Activated CD4-positive, alpha-beta T cell treated with anti-CD3 and anti-CD28 coated beads, Interleukin-2, amount 50 U/mL, for 24 hours (primary cell): ENCODE measurements around the gene DNASE1L2.

Experiments
- DNase-seq, 2 donors: peaks; one replicate each; pipeline ENCODE4 v3.0.0-alpha.2; 2020; ENCODE audit warnings: low read depth in 1 of 2, low spot score in 1 of 2

Gene DNASE1L2

DNA sequence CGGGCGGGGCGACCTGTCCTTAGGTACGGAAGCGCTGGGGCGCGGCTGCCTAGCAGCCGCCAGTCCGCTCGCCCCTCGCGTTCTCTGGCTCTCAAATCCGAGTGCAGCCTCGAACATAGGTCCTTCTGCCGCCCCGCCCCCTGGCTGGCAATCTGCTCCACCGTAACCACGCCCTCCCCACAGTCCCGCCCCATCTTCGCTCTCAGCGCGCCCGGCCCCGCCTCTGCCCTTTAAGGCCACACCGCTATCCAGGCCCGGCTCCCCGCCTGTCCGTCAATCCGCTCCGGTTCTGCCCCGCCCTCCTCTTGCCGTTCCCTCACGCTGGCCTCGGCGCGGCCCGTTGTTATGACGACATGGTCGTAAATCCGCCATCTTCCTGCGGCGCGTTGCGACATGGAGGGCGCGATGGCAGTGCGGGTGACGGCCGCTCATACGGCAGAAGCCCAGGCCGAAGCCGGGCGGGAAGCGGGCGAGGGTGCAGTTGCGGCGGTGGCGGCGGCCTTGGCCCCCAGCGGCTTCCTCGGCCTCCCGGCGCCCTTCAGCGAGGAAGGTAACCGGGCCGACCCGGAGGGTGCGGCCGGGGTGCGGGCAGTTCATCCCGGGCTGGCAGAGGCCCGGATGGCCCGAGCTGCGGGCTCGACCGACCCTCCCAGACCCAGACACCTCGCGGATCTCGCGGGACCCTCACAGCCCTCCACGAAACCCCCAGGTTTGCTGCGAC is 12.9 kb upstream of the DNASE1L2 start, which contains the start of gene E4F1:
E4F1 (plus strand) TSS at position 371 of the 721 bp plus-strand sequence; CDS start at position 394, 23 bp downstream.
- peak; percentile 99 for DNase-seq

DNA sequence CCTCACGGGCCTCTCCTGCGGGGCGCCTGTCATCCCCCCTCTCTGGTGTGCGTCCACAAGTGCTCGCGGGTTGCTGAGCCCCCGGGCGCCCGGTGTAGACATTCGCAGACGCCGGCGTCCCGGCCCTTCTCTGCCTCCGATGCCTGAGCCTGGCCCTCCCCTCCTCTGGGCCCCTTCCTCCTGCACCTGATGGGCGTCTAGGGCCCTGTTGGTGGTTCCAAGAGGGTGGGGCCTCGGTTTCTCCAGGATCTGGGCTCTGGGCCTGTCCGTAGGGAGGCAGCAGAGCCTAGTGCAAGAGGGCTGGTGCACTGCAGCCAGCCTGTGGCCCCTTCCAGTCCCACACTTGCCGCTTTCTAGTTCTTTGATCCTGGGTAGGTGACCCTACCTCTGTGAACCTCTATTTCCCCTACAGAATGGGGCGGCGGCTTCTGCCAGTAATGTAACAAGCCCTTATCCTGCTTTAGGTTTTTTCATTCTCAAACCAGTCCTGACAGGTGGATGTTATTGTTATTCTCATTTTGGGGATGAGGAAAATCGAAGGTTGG is 12.2 kb upstream of the DNASE1L2 start:
- no peak for DNase-seq

DNA sequence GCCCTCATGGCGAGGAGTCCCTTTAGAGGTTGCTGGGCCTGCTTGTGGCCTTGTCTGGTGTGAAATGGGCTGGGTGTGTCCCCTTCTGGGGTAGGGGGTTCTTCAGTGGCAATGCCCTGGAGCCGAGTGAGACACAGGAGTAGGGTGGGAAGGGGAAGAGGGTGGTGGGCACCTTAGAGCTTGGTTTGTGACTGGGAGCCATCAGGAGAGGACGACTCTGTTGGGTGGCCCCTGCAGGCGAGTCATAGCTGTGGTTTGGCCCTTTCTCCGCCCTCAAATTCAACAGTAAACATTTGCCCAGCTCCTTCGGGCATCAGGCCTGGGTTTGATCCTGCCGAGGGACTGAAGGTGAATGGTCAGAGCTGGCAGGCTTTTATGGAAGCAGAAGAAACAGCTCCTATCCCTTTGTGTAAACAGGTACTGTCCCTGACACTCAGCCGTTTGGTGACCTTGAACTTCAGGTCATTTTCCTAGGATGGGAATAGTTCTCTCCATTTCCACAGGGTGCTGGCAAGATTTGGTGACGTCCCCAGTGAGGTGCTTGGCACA is 9.9 kb upstream of the DNASE1L2 start:
- DNase-seq, result no peak

DNA sequence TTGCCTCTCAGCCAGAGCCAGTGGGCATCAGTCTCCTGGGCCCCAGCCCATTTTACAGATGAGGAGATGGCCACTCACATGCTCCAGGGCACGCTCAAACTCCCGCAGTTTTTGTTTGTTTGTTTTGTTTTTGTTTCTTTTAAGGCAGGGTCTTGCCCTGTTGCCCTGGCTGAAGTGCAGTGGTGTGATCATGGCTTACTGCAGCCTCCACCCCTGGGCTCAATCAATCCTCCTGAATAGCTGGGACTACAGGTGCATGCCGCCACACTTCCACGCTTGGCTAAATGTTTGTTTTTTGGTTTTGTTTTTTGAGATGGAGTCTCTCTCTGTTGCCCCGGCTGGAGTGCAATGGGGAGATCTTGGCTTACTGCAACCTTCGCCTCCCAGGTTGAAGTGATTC is 9.3 kb upstream of the DNASE1L2 start:
- DNase-seq, result no peak

DNA sequence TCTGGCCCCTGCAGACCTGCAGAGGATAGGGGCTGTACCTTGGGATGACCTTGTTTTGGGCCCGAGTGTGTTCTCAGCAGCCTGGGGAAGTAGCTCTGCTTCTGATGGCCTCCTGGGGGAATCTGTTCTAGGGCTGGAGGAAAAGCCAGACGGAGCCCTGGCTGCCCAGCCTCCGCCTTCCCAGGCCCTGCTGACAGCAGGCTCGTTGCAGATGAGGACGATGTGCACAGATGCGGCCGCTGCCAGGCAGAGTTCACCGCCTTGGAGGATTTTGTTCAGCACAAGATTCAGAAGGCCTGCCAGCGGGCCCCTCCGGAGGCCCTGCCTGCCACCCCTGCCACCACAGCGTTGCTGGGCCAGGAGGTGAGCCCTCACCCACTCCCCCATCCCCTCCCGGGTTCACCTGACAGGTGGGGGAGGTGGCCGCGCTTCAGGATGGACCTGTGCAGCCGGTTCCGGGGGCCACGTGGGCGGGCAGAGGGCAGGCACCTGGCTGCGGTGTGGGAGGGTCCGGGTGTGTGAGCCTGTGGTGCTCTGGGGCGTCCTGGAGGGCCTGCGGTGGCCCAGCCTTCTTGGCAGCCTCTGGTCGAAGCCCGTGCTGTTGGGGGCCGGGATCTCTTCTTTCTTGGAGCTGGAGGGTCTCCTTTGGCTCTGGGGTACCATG is 8.0 kb upstream of the DNASE1L2 start:
- DNase-seq, result no peak

DNA sequence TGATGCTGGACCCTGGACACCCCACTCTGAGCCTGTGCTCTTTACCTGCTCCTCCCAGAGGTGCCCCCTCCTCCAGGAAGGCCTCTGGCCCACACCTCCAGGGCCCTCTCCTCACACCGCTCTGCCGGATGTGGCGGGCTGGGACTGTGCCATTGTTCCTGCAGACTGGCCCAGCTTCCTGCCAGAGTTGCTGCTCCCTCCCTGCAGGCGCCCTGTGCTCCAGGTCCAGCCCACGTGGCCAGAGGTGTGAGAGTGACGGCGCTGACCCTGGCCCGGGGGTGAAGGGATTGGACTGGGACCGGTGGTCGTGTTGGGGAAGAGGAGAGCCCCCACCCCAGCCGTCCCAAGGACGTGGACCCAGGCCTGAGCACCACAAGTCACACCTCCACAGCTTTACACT is 7.2 kb upstream of the DNASE1L2 start:
- no peak for DNase-seq

DNA sequence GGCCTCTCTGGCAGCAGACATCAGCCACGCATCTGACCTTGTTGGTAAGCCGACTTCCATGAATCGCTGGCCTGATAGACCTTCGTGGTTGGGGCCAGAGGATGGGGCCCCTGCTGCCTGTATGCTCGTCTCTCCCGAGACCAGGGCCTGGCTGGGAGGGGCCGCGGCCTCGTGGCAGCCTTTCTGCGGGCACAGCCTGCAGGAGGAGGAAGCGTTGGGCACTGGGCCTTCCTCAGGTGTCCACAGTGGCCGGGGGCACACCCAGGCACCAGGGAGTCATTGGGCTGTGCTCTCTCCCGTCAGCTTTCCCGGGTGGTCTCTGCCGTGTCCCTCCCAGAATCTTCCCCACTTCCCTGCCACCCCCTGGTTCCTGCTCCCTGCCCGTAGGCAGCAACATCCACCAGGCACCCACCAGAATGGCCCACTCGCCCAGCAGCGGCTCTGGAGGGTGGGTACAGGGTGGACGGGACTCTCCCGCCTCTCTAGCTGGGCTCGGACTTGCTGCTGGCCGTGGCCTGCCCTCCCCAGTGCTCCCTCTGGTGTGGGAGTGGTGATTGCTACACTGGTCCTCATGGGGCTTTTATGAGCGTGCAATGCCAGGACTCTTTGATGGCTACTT is 6.5 kb upstream of the DNASE1L2 start:
- DNase-seq, result no peak

DNA sequence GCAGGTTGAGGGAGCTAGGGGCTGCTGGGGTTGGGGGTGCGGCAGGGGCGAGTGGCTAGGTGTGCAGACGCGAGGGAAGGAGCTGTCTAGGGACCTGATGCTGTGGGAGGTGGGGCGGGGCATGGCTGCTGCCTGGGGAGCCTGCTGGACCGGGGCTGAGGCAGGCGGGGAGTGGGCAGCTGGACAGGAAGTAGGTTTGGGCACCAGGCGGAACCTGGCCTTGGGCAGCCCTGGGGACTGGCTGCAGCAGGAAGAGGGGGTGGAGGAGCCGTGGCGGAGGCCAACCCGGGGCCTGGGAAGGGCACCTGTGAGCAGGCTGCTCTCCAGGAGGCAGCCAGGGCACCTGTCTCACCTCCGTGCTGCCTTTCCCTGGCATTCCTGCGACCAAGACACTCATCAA is 5.9 kb upstream of the DNASE1L2 start:
- DNase-seq, result no peak

DNA sequence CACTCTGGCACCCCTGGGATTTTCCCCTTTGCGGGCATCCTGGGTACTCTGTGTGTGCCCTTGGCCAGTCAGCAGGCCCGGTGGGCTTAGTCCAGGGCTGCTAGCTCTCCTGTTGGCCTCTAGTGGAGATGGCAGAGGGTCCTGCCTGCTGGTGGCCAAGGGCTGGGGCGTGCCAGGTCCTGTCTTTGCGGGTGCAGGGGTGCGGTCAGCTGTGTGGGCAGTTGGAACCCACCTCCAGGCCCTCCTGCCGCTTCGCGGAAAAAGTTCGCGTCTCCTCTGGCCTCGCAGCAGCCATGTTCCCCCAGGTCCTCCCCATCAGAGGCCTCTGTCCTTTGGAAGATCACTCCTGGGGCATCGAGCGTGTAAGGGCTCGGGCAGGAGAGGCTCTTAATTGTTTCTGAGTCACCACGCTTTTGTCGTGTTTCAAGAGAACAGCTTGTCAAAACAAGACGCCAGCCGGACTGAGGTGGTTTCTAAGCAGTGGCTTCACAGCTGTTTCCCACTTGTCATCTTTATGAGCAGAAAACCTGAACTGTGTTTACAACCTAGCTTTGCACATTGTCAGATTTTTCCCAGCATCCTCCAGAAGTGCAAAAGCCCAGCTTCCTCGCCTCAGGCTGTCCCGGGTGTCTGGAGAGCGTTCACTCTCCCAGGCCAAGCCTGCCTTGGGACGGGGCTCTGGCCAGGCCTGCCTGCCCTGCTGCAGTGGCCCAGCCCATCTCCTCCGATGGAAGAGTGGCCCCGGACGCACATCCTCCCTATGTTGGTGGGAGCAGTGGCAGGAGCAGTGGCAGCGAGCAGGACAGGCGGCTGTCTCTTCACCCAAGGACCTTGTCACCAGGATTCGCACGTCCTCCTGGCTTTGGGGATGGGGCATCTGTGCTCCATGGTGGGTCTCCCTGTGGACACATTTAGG is 5.0 kb upstream of the DNASE1L2 start:
- no peak for DNase-seq

DNA sequence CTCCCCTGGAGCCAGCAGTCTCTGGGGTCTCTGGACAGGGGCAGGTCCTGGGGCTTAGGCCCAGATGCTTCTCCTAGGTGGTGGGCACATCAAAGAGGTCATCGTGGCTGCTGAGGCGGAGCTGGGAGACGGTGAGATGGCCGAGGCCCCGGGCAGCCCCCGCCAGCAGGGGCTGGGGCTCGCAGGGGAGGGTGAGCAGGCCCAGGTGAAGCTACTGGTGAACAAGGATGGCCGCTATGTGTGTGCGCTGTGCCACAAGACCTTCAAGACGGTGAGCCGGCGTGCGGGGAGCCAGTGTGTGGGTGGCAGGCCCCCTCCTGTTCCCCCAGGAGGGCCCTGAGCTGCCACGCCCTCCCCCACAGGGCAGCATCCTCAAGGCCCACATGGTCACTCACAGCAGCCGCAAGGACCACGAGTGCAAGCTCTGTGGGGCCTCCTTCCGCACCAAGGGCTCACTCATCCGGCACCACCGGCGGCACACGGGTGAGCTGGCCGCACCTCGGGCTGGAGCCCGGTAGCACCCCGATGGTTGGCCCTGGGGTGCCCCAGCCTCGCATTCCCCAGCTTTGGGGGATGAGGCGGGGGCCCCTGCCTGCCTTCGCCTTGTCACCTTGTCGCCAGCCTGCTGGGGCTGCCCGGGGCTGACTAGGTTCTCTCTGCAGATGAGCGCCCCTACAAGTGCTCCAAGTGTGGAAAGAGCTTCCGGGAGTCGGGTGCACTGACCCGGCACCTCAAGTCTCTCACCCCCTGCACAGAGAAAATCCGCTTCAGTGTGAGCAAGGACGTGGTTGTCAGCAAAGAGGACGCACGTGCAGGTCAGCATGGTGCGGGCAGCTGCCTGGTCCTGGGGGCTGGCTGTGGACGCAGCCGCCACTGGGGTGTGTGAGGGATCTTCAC is 3.9 kb upstream of the DNASE1L2 start:
- no peak for DNase-seq

DNA sequence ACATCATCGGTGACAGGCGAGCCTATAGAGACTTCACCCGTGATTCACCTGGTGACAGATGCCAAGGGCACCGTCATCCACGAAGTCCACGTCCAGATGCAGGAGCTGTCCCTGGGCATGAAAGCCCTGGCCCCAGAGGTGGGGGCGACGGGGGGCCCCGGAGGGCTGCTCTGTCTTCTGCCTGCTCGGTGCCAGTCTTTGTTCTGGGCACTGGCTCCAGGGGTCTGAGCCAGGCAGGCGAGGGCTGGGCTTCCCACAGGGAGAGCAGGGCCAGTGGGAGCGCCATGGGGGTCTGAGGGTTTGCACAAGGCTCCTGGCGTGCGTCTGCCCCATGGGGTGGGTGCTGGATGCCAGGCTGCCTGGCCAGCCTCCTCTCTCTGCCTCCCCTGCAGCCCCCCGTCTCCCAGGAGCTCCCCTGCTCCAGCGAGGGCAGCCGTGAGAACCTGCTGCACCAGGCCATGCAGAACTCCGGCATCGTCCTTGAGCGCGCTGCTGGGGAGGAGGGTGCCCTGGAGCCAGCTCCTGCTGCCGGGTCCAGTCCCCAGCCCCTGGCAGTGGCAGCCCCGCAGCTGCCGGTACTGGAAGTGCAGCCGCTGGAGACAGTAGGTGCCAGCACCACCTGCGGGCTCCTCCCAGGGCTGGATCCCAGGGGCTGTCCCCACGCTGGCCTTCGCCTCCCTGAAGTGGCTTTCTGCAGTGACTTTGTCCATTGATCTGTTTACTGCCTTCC is 3.0 kb upstream of the DNASE1L2 start:
- DNase-seq, result no peak

DNA sequence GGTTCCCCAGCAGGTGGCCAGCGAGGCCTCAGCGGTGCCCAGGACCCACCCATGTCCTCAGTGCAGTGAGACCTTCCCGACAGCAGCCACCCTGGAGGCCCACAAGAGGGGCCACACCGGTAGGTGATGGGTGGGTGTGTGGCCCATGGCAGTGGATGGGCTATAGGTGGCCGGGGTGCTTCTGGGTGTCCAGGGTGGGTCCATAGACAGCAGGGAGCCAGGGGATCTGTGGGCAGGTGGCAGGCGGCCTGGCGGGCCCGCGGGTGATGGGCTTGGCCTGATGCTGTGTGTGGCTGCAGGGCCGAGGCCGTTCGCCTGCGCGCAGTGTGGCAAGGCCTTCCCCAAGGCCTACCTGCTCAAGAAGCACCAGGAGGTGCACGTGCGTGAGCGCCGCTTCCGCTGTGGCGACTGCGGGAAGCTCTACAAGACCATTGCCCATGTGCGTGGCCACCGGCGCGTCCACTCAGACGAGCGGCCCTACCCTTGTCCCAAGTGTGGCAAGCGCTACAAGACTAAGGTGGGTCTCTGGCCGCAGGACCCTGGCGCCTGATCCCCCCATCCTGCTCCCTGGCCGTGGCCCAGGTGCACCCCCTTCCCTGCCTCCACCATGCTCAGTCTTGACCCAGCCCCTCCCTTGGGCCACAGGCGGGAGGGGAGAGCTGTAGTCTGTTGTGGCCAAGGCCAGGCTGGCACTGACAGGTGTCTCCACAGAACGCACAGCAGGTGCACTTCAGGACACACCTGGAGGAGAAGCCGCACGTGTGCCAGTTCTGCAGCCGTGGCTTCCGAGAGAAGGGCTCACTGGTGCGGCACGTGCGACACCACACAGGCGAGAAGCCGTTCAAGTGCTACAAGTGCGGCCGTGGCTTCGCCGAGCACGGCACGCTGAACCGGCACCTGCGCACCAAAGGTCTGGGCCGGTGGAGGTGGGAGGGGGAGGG is 2.1 kb upstream of the DNASE1L2 start:
- DNase-seq, result no peak

DNA sequence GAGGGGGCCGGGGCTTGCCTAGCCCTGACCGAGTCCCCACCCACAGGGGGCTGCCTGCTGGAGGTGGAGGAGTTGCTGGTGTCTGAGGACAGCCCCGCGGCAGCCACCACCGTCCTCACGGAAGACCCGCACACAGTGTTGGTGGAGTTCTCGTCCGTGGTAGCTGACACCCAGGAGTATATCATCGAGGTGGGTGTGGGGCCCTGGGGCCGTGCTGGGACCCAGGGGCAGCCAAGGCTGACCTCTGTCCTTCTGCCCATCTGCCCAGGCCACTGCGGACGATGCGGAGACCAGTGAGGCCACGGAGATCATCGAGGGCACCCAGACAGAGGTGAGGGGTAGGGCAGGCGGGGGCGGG is 1.5 kb upstream of the DNASE1L2 start:
- DNase-seq, result no peak

DNA sequence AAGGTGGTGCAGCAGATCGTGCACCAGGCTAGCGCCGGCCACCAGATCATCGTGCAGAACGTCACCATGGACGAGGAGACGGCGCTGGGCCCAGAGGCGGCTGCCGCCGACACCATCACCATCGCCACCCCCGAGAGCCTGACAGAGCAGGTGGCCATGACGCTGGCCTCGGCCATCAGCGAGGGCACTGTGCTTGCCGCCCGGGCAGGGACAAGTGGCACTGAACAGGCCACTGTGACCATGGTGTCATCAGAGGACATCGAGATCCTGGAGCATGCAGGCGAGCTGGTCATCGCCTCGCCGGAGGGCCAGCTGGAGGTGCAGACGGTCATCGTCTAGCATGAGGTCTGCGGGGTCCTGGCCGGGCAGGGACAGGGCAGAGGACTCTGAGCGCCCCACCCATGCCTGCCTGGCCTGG is 1.0 kb upstream of the DNASE1L2 start:
- DNase-seq, result no peak

DNA sequence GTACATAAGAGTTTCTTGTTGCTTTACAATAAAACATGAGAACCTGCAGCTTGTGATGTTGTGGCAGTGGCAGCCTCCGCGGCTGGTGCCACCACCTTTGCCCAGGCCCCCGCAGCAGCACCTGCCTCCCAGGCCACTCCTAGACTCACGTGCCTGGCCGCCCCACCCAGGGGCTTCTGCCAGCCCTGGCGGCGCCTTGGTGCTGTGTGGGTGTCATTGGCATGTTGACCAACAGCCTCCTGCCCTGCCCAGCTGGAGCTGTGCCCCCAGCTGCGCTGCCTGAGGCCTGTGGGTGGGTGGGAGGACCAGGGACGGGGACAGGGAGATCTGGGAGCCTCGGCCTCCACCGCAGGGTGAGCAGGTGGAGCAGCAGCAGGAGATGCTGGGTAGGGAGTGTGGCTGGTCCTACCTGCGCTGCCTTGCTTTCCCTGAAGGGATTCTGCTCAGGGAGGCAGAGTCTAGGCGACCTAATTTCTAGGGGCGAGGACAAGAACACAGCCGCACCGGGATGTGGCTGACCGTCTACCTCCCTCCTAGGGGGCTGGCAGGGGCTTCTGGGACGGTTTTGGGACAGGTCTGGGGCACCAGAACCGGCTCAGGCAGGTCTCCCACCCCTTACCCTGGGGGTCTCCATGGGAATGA is 428 bp upstream of the DNASE1L2 start:
- DNase-seq, result no peak

DNA sequence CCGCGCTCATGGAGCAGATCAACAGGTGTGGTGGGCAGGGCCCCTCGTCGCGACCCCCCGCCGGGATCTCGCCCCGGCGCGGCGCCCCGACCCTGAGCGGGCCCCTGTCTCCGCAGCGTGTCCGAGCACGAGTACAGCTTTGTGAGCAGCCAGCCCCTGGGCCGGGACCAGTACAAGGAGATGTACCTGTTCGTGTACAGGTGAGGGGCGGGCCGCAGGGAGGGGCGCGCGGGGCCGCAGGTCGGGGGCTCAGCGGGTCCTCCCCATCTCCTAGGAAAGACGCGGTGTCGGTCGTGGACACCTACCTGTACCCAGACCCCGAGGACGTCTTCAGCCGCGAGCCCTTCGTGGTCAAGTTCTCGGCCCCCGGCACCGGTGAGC is 848 bp downstream of the DNASE1L2 start:
- no peak for DNase-seq

DNA sequence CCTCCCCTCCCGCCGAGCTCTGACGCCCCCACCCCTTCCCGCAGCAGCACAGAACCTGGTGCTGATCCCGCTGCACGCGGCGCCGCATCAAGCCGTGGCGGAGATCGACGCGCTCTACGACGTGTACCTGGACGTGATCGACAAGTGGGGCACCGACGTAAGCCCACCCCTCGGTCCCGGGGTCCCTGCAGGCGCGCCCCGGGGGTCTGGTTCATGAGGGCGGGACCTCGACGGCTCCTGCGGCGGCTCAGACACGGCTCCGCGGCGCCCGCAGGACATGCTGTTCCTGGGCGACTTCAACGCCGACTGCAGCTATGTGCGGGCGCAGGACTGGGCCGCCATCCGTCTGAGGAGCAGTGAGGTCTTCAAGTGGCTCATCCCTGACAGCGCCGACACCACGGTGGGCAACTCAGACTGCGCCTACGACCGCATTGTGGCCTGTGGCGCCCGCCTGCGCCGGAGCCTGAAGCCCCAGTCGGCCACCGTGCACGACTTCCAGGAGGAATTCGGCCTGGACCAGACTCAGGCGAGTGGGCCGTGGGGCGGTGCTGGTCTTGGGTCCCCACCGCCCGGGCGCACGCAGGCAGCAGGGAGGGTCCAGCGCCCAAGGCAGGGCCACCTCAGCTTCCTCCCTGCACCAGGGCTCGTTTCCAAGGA is 1.4 kb downstream of the DNASE1L2 start:
- no peak for DNase-seq
